ENCODE results near the gene TECPR1. TPM values are rescaled to one million over a fixed set of nuclear protein-coding genes. Genes with fewer than 3 reads are reported as not detected.

Gene TECPR1
- total RNA-seq, 1 experiment from 2014 or later, result 11.5 TPM

GRCh38 chr7:98229991-98230745 is 21.9 kb downstream of the TECPR1 start:
- CTCF ChIA-PET, result no interaction called here
- TF ChIP-seq CTCF (conservative IDR thresholded peaks at IDR 0.05; ENCODE audit: low read depth, low read length) (no peak), EZH2 (IDR thresholded peaks at IDR 0.05; ENCODE audit: low read length, unreplicated experiment) (no peak), EZH2phosphoT487 (IDR thresholded peaks at IDR 0.05; ENCODE audit: borderline replicate concordance, low read length) (no peak)
- no peak overlapping the region for H3K4me3 ChIP-seq (ENCODE audit: low read length)

DNA sequence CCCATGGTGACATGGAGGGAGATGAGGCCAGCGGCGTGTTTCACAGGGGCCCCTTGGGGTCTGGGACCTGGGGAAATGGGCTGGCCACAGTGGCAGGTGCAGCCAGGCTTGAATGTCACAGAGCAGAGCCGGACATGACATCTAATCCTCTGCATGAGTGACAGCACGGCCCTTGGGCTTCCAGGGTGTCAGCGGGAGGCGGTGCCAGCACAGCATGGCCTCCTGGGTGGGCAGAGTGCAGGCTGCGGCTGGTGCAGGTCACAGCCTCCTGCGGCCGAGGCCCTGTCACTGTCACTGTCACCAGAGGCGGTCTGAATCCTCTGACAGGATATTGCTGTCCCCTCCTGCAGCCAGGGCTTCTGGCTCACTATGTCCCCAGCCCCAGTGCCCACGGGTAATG is 22.6 kb downstream of the TECPR1 start:
- Histone ChIP-seq H3K36me3 (ENCODE audit: low read depth, low read length) (no peaks in the 10 kb centered on the region), H3K4me1 (ENCODE audit: insufficient read depth, low read length) (no peaks in the 10 kb centered on the region), H3K79me2 (ENCODE audit: low read length) (no peaks in the 10 kb centered on the region), H3K9me3 (ENCODE audit: low read length) (no peaks in the 10 kb centered on the region), H3K4me3 (ENCODE audit: low read length) (no peak overlapping the region), H3K9ac (ENCODE audit: low read length) (no peak overlapping the region), H3F3A (ENCODE audit: low read length, unreplicated experiment) (no peaks in the 10 kb centered on the region), H4K20me1 (ENCODE audit: low read length) (no peaks in the 10 kb centered on the region), H2AFZ (ENCODE audit: low read length) (no peak overlapping the region), H3K9me2 (replicated peaks; ENCODE audit: low read length) (no peaks in the 10 kb centered on the region), H3K4me2 (ENCODE audit: low read length) (no peak overlapping the region), H3K27ac (ENCODE audit: low read length) (no peak overlapping the region), H3K27me3 (ENCODE audit: low read length) (no peaks in the 10 kb centered on the region)
- BruUV-seq (replicated peaks), result no TSS peak
- ATAC-seq (no peak), DNase-seq (no peak)
- ChIA-PET POLR2A (ENCODE audit: unreplicated experiment) (no interaction called here), CTCF (no interaction called here)
- TF ChIP-seq EZH2phosphoT487 (IDR thresholded peaks at IDR 0.05; ENCODE audit: borderline replicate concordance, low read length) (no peak), CTCF (conservative IDR thresholded peaks at IDR 0.05; ENCODE audit: low read depth, low read length) (no peak), EZH2 (IDR thresholded peaks at IDR 0.05; ENCODE audit: low read length, unreplicated experiment) (no peak)
- intact Hi-C loops (cut with micrococcal nuclease), result no loop called here

More at GRCh38 chr7:98229991-98230745, 21.9 kb downstream of the TECPR1 start:
- no peak overlapping the region for H3K4me2 ChIP-seq (ENCODE audit: low read length)
- no peak overlapping the region for H3K9ac ChIP-seq (ENCODE audit: low read length)
- POLR2A ChIA-PET (ENCODE audit: unreplicated experiment), result no interaction called here
- no peak overlapping the region for H2AFZ ChIP-seq (ENCODE audit: low read length)
- H3K4me1 ChIP-seq (ENCODE audit: insufficient read depth, low read length), result no peaks in the 10 kb centered on the region
- H3F3A ChIP-seq (ENCODE audit: low read length, unreplicated experiment), result no peaks in the 10 kb centered on the region
- H3K27me3 ChIP-seq (ENCODE audit: low read length), result no peaks in the 10 kb centered on the region
- no peaks in the 10 kb centered on the region for H3K79me2 ChIP-seq (ENCODE audit: low read length)
- no peaks in the 10 kb centered on the region for H3K9me2 ChIP-seq (replicated peaks; ENCODE audit: low read length)
- no peaks in the 10 kb centered on the region for H3K36me3 ChIP-seq (ENCODE audit: low read depth, low read length)
- intact Hi-C loops (cut with micrococcal nuclease), result no loop called here
- no peaks in the 10 kb centered on the region for H4K20me1 ChIP-seq (ENCODE audit: low read length)
- H3K9me3 ChIP-seq (ENCODE audit: low read length), result no peaks in the 10 kb centered on the region
- no peak overlapping the region for H3K27ac ChIP-seq (ENCODE audit: low read length)
- no TSS peak for BruUV-seq (replicated peaks)
- DNase-seq (no peak), ATAC-seq (no peak)

DNA sequence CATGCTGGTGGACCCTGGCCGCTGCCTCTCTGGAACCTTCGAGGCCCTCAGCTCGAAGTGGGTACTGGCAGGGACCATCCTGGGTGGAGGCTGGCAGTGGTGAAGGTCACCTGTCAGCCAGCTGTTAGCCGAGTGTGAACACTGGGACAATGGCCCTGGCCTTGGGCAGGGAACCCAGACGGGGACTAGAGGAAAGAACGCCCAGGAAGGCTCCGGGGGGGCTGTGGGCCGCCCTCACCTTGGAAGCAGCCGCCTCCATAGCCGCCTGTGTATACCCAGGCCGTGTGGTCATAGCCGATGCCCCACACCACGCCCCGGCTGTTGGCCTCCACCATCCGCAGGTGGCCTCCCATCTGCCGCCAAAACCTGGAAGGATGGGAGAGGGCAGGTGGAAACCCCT is 23.2 kb downstream of the TECPR1 start:
- TF ChIP-seq CTCF (conservative IDR thresholded peaks at IDR 0.05; ENCODE audit: low read depth, low read length), result no peak
- TF ChIP-seq EZH2 (IDR thresholded peaks at IDR 0.05; ENCODE audit: low read length, unreplicated experiment), result no peak
- TF ChIP-seq EZH2phosphoT487 (IDR thresholded peaks at IDR 0.05; ENCODE audit: borderline replicate concordance, low read length), result no peak
- H3K36me3 ChIP-seq (ENCODE audit: low read depth, low read length), result no peaks in the 10 kb centered on the region
- no peaks in the 10 kb centered on the region for H3K79me2 ChIP-seq (ENCODE audit: low read length)
- ATAC-seq, result no peak
- intact Hi-C loops (cut with micrococcal nuclease), result no loop called here
- no peaks in the 10 kb centered on the region for H3K9me2 ChIP-seq (replicated peaks; ENCODE audit: low read length)
- no peak for DNase-seq
- H3K27me3 ChIP-seq (ENCODE audit: low read length), result no peaks in the 10 kb centered on the region
- no peak overlapping the region for H3K9ac ChIP-seq (ENCODE audit: low read length)
- H3F3A ChIP-seq (ENCODE audit: low read length, unreplicated experiment), result no peaks in the 10 kb centered on the region
- no peak overlapping the region for H3K4me2 ChIP-seq (ENCODE audit: low read length)
- ChIA-PET CTCF (no interaction called here), POLR2A (ENCODE audit: unreplicated experiment) (no interaction called here)
- H4K20me1 ChIP-seq (ENCODE audit: low read length), result no peaks in the 10 kb centered on the region
- H3K4me3 ChIP-seq (ENCODE audit: low read length), result no peak overlapping the region
- H3K4me1 ChIP-seq (ENCODE audit: insufficient read depth, low read length), result no peaks in the 10 kb centered on the region
- no TSS peak for BruUV-seq (replicated peaks)
- no peak overlapping the region for H2AFZ ChIP-seq (ENCODE audit: low read length)
- H3K27ac ChIP-seq (ENCODE audit: low read length), result no peak overlapping the region
- H3K9me3 ChIP-seq (ENCODE audit: low read length), result no peaks in the 10 kb centered on the region

Measured in PC-3 (cell line).